Motor neuron (in vitro differentiated cells): ENCODE results near the gene CHMP4B. TPM values are rescaled to one million over a fixed set of nuclear protein-coding genes. Genes with fewer than 3 reads are reported as not detected.
A peak's percentile ranks its signal among the peaks of the same experiment; 100 is the strongest.

Experiments
- ATAC-seq, 8 experiments: fragments of 200-7000 bp; cut with Tn5 transposase; replicated peaks in 6 of 8; 2 replicates each; pipeline ENCODE4 v1.8.0; 2021; ENCODE audit warnings: mild to moderate bottlenecking in 8 of 8, moderate library complexity in 8 of 8
- H3K27ac ChIP-seq, 2 donors: fragments of 250-450 bp; sonication (Bioruptor Pico); 2 replicates each; pipeline ENCODE4 v1.9.0; 2021; ENCODE audit warnings: antibody characterized with exemption in 2 of 2, mild to moderate bottlenecking in 2 of 2, moderate library complexity in 1 of 2
- H3K4me1 ChIP-seq, 2 donors: fragments of 250-450 bp; sonication (Bioruptor Pico); replicated peaks in 1 of 2; 2 replicates each; pipeline ENCODE4 v1.6.1; 2021; ENCODE audit warnings: antibody characterized with exemption in 2 of 2, mild to moderate bottlenecking in 2 of 2, moderate library complexity in 1 of 2
- H3K4me3 ChIP-seq, 5 donors: fragments of 250-450 bp; sonication (Bioruptor Pico); 2 replicates each; pipeline ENCODE4 v1.9.0; 2021; ENCODE audit warnings: antibody characterized with exemption in 5 of 5, mild to moderate bottlenecking in 5 of 5, moderate library complexity in 4 of 5
- WGBS, 10 experiments: fragments of 450-650 bp; shearing (Covaris generic); methylation state at CpG; one replicate each; pipeline ENCODE4 v1.0.0; 2022; 5-methylcytosine and 5-hydroxymethylcytosine counted together
- in situ Hi-C, 9 experiments: fragments of 400-800 bp; cut with MboI; loops; one replicate each; pipeline ENCODE4 v1.15.0; 2021; ENCODE audit warnings: low sequenced_read_pairs in 9 of 9, low pct_unique_long_range_greater_than_20kb in 2 of 9; ENCODE audit not compliant: unreplicated experiment in 9 of 9
- total RNA-seq, 8 experiments: library from RNA; unstranded; fragments of 300-600 nt; gene quantifications; 2 replicates each; pipeline versions ENCODE4 v1.2.3 to v1.2.4, GENCODE V29; 2022

CHMP4B gene
- total RNA-seq, 8 experiments from 2014 or later, result 30.3 to 74.5 (median 54.4) TPM

- Histone ChIP-seq H3K4me1 (peaks cover under 1 to 5% of the 10 kb centered on the region in 2 donors), H3K4me3 (no peak overlapping the region), H3K27ac (no peak overlapping the region)
- ATAC-seq, result no peak
- in situ Hi-C loops, result loop anchor here in 3 of 9 experiments (25.0 kb wide), 1 partner anchor 210 kb away; no protein-coding TSS in a partner anchor
- WGBS, 10 experiments, result 20 to 100% (median 97%) methylated on average over 1 to 10 of the region's 13 CpGs; no CpG with 5 or more reads in 2 of the 10 experiments
Observed at GRCh38 chr20:33851842-33852466, 40.8 kb downstream of the CHMP4B start.

- Histone ChIP-seq H3K27ac (no peak overlapping the region), H3K4me1 (no peaks in the 10 kb centered on the region), H3K4me3 (no peak overlapping the region)
- 40 to 100% (median 95%) methylated on average over 1 to 6 of the region's 11 CpGs; no CpG with 5 or more reads in 3 of the 10 experiments for WGBS, 10 experiments
- no peak for ATAC-seq
- in situ Hi-C loops, result loop anchor here in 3 of 9 experiments (25.0 kb wide), 1 partner anchor 209 kb away; no protein-coding TSS in a partner anchor
Observed at GRCh38 chr20:33852626-33853506, 41.7 kb downstream of the CHMP4B start.

- WGBS, 10 experiments, result 100% methylated on average over 2 of the region's 14 CpGs; no CpG with 5 or more reads in 9 of the 10 experiments
- in situ Hi-C loops, result loop anchor here in 3 of 9 experiments (25.0 kb wide), 1 partner anchor 209 kb away; no protein-coding TSS in a partner anchor
- ATAC-seq, result no peak
- Histone ChIP-seq H3K4me3 (no peak overlapping the region), H3K4me1 (no peaks in the 10 kb centered on the region), H3K27ac (no peak overlapping the region)
Observed at GRCh38 chr20:33853507-33853813, 42.3 kb downstream of the CHMP4B start.

- Histone ChIP-seq H3K27ac (no peak overlapping the region), H3K4me3 (no peak overlapping the region), H3K4me1 (peaks cover 0 to 13% of the 10 kb centered on the region in 2 donors)
- no peak for ATAC-seq
- 65 to 100% (median 90%) methylated on average over 1 to 6 of the region's 13 CpGs; no CpG with 5 or more reads in 2 of the 10 experiments for WGBS, 10 experiments
- in situ Hi-C loops, result loop anchor here in 3 of 9 experiments (25.0 kb wide), 1 partner anchor 204 kb away; no protein-coding TSS in a partner anchor
Observed at GRCh38 chr20:33857722-33858563, 46.8 kb downstream of the CHMP4B start.

- 51 to 100% (median 85%) methylated on average over 1 to 3 of the region's 4 CpGs; no CpG with 5 or more reads in 4 of the 10 experiments for WGBS, 10 experiments
- in situ Hi-C loops, result loop anchor here in 3 of 9 experiments (25.0 kb wide), 1 partner anchor 204 kb away; no protein-coding TSS in a partner anchor
- no peak overlapping the region for H3K27ac ChIP-seq
Observed at GRCh38 chr20:33858666-33859065, 47.5 kb downstream of the CHMP4B start.

GRCh38 chr20:33859157-33859695 lies 48.1 kb downstream of the CHMP4B start:
- peak in 2 of 8 experiments; percentile 5 to 26 for ATAC-seq
- H3K4me3 ChIP-seq, result no peak overlapping the region
- H3K27ac ChIP-seq, result peak overlapping the region in 1 of 2 donors; percentile 33
- peaks cover 1 to 15% of the 10 kb centered on the region in 2 donors for H3K4me1 ChIP-seq
- in situ Hi-C loops, result loop anchor here in 3 of 9 experiments (25.0 kb wide), 1 partner anchor 203 kb away; no protein-coding TSS in a partner anchor
- WGBS, 10 experiments, result 36 to 100% (median 76%) methylated on average over 1 to 10 of the region's 12 CpGs

More at GRCh38 chr20:33858666-33859065, 47.5 kb downstream of the CHMP4B start:
- Histone ChIP-seq H3K4me3 (no peak overlapping the region), H3K4me1 (peaks cover 0 to 15% of the 10 kb centered on the region in 2 donors)
- ATAC-seq, result no peak

- in situ Hi-C loops, result loop anchor here in 3 of 9 experiments (25.0 kb wide), 1 partner anchor 203 kb away; no protein-coding TSS in a partner anchor
- peaks cover 6 to 18% of the 10 kb centered on the region in 2 donors for H3K4me1 ChIP-seq
- H3K4me3 ChIP-seq, result no peak overlapping the region
- WGBS, 10 experiments, result 63 to 100% (median 80%) methylated on average over 1 to 3 of the region's 3 CpGs; no CpG with 5 or more reads in 5 of the 10 experiments
- H3K27ac ChIP-seq, result no peak overlapping the region
- ATAC-seq, result no peak
Observed at GRCh38 chr20:33859751-33860150, 48.6 kb downstream of the CHMP4B start.

- Histone ChIP-seq H3K4me1 (peaks cover 14 to 26% of the 10 kb centered on the region in 2 donors), H3K27ac (no peak overlapping the region)
- in situ Hi-C loops, result loop anchor here in 3 of 9 experiments (25.0 kb wide), 1 partner anchor 201 kb away; no protein-coding TSS in a partner anchor
Observed at GRCh38 chr20:33861458-33861857, 50.3 kb downstream of the CHMP4B start.

GRCh38 chr20:33862709-33863403 lies 51.7 kb downstream of the CHMP4B start:
- no peak overlapping the region for H3K27ac ChIP-seq
- no peak overlapping the region for H3K4me3 ChIP-seq
- peak; percentile 87 to 95 (median 91) for ATAC-seq
- peaks cover 19 to 29% of the 10 kb centered on the region in 2 donors for H3K4me1 ChIP-seq
- in situ Hi-C loops, result loop anchor here in 3 of 9 experiments (25.0 kb wide), 1 partner anchor 199 kb away; no protein-coding TSS in a partner anchor
- WGBS, 10 experiments, result 60 to 83% methylated on average over 1 of the region's 32 CpGs; no CpG with 5 or more reads in 8 of the 10 experiments

More at GRCh38 chr20:33861458-33861857, 50.3 kb downstream of the CHMP4B start:
- no peak for ATAC-seq
- WGBS, 10 experiments, result 60 to 100% (median 100%) methylated on average over 1 to 6 of the region's 9 CpGs; no CpG with 5 or more reads in 4 of the 10 experiments
- no peak overlapping the region for H3K4me3 ChIP-seq

- Histone ChIP-seq H3K27ac (no peak overlapping the region), H3K4me3 (no peak overlapping the region), H3K4me1 (peaks cover 19 to 28% of the 10 kb centered on the region in 2 donors)
- ATAC-seq, result no peak
- in situ Hi-C loops, result loop anchor here in 3 of 9 experiments (25.0 kb wide), 1 partner anchor 199 kb away; no protein-coding TSS in a partner anchor
- 64 to 100% (median 88%) methylated on average over 1 to 7 of the region's 7 CpGs; no CpG with 5 or more reads in 1 of the 10 experiments for WGBS, 10 experiments
Observed at GRCh38 chr20:33863440-33864323, 52.5 kb downstream of the CHMP4B start.
